PFSK-1 (cell line): ENCODE measurements around the gene DCAF5.

Experiments
- FOXP2 ChIP-seq: optimal IDR thresholded peaks from 2 replicates; pipeline ENCODE3; 2011; ENCODE audit warnings: borderline replicate concordance, control low read depth, inconsistent platforms; ENCODE audit not compliant: insufficient read depth; ENCODE audit errors: extremely low read length, extremely low read depth
- POLR2AphosphoS5 ChIP-seq: IDR thresholded peaks from 2 replicates; pipeline ENCODE4 v1.6.1; 2012; ENCODE audit warnings: low read depth, mild to moderate bottlenecking, control low read depth, low read length, moderate library complexity
- SIN3A ChIP-seq: IDR thresholded peaks from 2 replicates; pipeline ENCODE4 v1.6.1; 2012; ENCODE audit warnings: mild to moderate bottlenecking, low read length, moderate library complexity, borderline replicate concordance; ENCODE audit not compliant: insufficient read depth
- TAF1 ChIP-seq: IDR thresholded peaks from 2 replicates; pipeline ENCODE4 v1.6.1; 2012; ENCODE audit warnings: low read length, control low read depth, borderline replicate concordance; ENCODE audit not compliant: insufficient read depth
- TF ChIP-seq, protein P1 (sequence below), 2 experiments: IDR thresholded peaks; 2 replicates each; pipeline versions ENCODE4 v1.6.1 to v1.8.0; 2011 to 2012; ENCODE audit warnings: low read depth in 2 of 2, low read length in 2 of 2, control low read depth in 1 of 2, inconsistent platforms in 1 of 2, mild to moderate bottlenecking in 1 of 2, moderate library complexity in 1 of 2; ENCODE audit not compliant: insufficient read depth in 1 of 2

DCAF5 gene

DNA sequence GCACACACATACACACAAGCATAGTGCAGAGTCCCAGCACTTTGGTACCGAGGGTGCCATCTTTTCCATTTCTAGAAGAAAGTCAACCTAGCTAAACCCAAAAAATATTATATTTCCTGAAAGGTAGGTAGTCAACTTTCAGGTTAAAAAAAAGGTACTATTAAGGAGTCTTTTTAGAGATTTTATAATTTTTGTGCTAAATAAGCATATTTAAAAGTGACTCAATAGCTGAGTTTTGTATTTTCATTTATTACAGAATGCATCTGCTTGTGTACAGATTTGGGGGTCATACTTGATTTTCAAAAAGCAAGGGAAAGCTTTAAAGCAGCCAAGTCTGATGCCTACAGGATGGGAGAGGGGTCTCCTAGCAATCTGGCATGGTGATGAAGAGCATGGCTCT is 34.6 kb downstream of the DCAF5 start:
- TF ChIP-seq, protein P1, sequence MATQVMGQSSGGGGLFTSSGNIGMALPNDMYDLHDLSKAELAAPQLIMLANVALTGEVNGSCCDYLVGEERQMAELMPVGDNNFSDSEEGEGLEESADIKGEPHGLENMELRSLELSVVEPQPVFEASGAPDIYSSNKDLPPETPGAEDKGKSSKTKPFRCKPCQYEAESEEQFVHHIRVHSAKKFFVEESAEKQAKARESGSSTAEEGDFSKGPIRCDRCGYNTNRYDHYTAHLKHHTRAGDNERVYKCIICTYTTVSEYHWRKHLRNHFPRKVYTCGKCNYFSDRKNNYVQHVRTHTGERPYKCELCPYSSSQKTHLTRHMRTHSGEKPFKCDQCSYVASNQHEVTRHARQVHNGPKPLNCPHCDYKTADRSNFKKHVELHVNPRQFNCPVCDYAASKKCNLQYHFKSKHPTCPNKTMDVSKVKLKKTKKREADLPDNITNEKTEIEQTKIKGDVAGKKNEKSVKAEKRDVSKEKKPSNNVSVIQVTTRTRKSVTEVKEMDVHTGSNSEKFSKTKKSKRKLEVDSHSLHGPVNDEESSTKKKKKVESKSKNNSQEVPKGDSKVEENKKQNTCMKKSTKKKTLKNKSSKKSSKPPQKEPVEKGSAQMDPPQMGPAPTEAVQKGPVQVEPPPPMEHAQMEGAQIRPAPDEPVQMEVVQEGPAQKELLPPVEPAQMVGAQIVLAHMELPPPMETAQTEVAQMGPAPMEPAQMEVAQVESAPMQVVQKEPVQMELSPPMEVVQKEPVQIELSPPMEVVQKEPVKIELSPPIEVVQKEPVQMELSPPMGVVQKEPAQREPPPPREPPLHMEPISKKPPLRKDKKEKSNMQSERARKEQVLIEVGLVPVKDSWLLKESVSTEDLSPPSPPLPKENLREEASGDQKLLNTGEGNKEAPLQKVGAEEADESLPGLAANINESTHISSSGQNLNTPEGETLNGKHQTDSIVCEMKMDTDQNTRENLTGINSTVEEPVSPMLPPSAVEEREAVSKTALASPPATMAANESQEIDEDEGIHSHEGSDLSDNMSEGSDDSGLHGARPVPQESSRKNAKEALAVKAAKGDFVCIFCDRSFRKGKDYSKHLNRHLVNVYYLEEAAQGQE (IDR thresholded peaks at IDR 0.05; ENCODE audit: insufficient read depth in 1 of 2, low read depth in 2 of 2, low read length in 2 of 2): no peak
- TF ChIP-seq POLR2AphosphoS5 (no peak), FOXP2 (no peak), TAF1 (no peak), SIN3A (no peak)

GRCh38 chr14:69117020-69117767 is 35.7 kb downstream of the DCAF5 start:
- TF ChIP-seq SIN3A (no peak), FOXP2 (no peak), POLR2AphosphoS5 (no peak), TAF1 (no peak)
- TF ChIP-seq, protein P1 (IDR thresholded peaks at IDR 0.05; ENCODE audit: insufficient read depth in 1 of 2, low read depth in 2 of 2, low read length in 2 of 2): no peak

GRCh38 chr14:69115407-69116185 is 37.3 kb downstream of the DCAF5 start:
- no peak for TF ChIP-seq FOXP2
- no peak for TF ChIP-seq POLR2AphosphoS5
- TF ChIP-seq SIN3A: no peak
- TF ChIP-seq TAF1: no peak
- TF ChIP-seq, protein P1 (IDR thresholded peaks at IDR 0.05; ENCODE audit: insufficient read depth in 1 of 2, low read depth in 2 of 2, low read length in 2 of 2): no peak

GRCh38 chr14:69114763-69115162 is 38.2 kb downstream of the DCAF5 start:
- TF ChIP-seq, protein P1 (IDR thresholded peaks at IDR 0.05; ENCODE audit: insufficient read depth in 1 of 2, low read depth in 2 of 2, low read length in 2 of 2): no peak
- TF ChIP-seq SIN3A (no peak), TAF1 (no peak), FOXP2 (no peak), POLR2AphosphoS5 (no peak)
